Measurements from ENCODE around the gene C1QL4. TPM values are rescaled to one million over a fixed set of nuclear protein-coding genes. Genes with fewer than 3 reads are reported as not detected.

The C1QL4 gene
- total and polyA plus RNA-seq, 9 of the 15 experiments (the other 6 are each of a cell fraction or from before 2014, with no cell fraction given) = 0.08 to 2.1 (median 0.31) TPM

DNA sequence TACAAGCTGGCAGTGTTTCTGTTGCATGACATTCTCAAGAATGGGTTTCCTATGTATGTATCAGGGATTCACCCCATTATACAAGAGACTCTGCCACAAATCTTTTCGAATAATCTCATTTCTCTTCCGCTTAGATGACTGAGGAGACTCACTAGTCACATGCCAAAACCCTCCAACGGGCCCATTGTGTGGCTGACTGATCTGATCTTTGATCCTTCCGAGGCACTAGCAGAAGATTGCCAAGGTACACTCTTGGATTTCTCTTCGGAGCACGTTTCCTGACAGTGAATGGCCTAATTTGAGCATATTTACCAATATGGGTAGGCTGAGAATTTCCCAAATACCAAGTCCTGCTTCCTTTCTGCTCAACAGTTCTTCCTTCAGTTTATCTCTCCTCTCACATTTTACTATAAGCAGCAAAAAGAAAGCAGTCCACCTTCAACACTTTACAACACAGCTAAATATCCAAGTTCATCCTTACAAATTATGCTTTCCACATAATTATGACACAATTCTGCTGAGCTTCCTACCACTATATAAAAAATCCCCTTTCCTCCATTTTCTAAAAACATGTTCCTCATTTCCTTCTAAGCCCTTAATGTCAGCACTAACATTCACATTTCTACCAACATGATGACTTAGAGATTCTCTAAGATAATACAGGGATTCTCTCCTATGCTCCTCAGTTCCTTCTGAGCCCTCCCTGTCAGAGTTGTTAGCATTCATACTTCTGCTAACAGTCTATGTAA, 31.1 kb downstream of the C1QL4 start (continued):
- no peak for TF ChIP-seq CREB1 (IDR thresholded peaks at IDR 0.05)
- TF ChIP-seq CREB1 (CRISPR knock-in tag; IDR thresholded peaks at IDR 0.05) = no peak
- TF ChIP-seq MEF2D (tag; conservative IDR thresholded peaks at IDR 0.05; ENCODE audit: low read depth) = no peak
- TF ChIP-seq FOXO4 (CRISPR knock-in tag; IDR thresholded peaks at IDR 0.05) = no peak
- TF ChIP-seq CHD2 (IDR thresholded peaks at IDR 0.05; ENCODE audit: low read depth, low read length) = no peak
- TF ChIP-seq THAP7 (CRISPR knock-in tag; IDR thresholded peaks at IDR 0.05) = no peak
- TF ChIP-seq, protein P1, sequence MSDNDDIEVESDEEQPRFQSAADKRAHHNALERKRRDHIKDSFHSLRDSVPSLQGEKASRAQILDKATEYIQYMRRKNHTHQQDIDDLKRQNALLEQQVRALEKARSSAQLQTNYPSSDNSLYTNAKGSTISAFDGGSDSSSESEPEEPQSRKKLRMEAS (CRISPR knock-in tag; IDR thresholded peaks at IDR 0.05) = no peak
- no peak for TF ChIP-seq PTTG1 (tag; IDR thresholded peaks at IDR 0.05; ENCODE audit: low read depth)
- TF ChIP-seq MLLT1 (IDR thresholded peaks at IDR 0.05) = no peak
- 0 out of 2 replicates have a peak, but pooled peaks have one; percentile 17 for TF ChIP-seq FOSL1 (tag; conservative IDR thresholded peaks at IDR 0.05)
- TF ChIP-seq ZNF124 (CRISPR knock-in tag; IDR thresholded peaks at IDR 0.05) = no peak
- TF ChIP-seq NFIC (IDR thresholded peaks at IDR 0.05) = no peak

Measured in K562 (cell line).